Endodermal cell (in vitro differentiated cells): ENCODE data around the gene GALNT4. TPM values are rescaled to one million over a fixed set of nuclear protein-coding genes. Genes with fewer than 3 reads are reported as not detected.

ENCODE experiments used
- DNase-seq: peaks from one replicate; pipeline ENCODE4 v3.0.0-alpha.2; 2017
- H3K27ac ChIP-seq: 2 replicates; pipeline ENCODE4 v1.5.1; 2013; ENCODE audit warnings: mild to moderate bottlenecking, low read depth, low read length, moderate library complexity
- H3K27me3 ChIP-seq: 2 replicates; pipeline ENCODE4 v1.6.1; 2013; ENCODE audit warnings: mild to moderate bottlenecking, low read length, moderate library complexity; ENCODE audit not compliant: insufficient read depth, control insufficient read depth, poor library complexity, severe bottlenecking
- H3K36me3 ChIP-seq: 2 replicates; pipeline ENCODE4 v1.7.0; 2013; ENCODE audit warnings: mild to moderate bottlenecking, low read length, moderate library complexity; ENCODE audit not compliant: control insufficient read depth, insufficient read depth
- H3K4me1 ChIP-seq: one replicate; pipeline ENCODE4 v1.7.0; 2013; ENCODE audit warnings: low read length; ENCODE audit not compliant: control insufficient read depth, insufficient read depth
- H3K4me3 ChIP-seq: 2 replicates; pipeline ENCODE4 v1.5.1; 2013; ENCODE audit warnings: mild to moderate bottlenecking, low read length, moderate library complexity
- H3K9ac ChIP-seq: 2 replicates; pipeline ENCODE4 v1.6.1; 2013; ENCODE audit warnings: mild to moderate bottlenecking, low read length, moderate library complexity; ENCODE audit not compliant: poor library complexity, severe bottlenecking; ENCODE audit errors: extremely low read depth
- H3K9me3 ChIP-seq: 2 replicates; pipeline ENCODE4 v1.6.1; 2013; ENCODE audit warnings: mild to moderate bottlenecking, low read length, moderate library complexity; ENCODE audit not compliant: control insufficient read depth
- H3K27ac Mint-ChIP-seq: 2 replicates; pipeline ENCODE4 v1.8.0; 2020; ENCODE audit warnings: mixed read lengths
- H3K27me3 Mint-ChIP-seq: 2 replicates; pipeline ENCODE4 v1.8.0; 2021; ENCODE audit warnings: mild to moderate bottlenecking, mixed read lengths; ENCODE audit not compliant: insufficient read depth
- H3K36me3 Mint-ChIP-seq: 2 replicates; pipeline ENCODE4 v1.8.0; 2020; ENCODE audit warnings: low read depth, mixed read lengths
- H3K4me1 Mint-ChIP-seq: 2 replicates; pipeline ENCODE4 v1.8.0; 2020; ENCODE audit warnings: mixed read lengths
- H3K4me3 Mint-ChIP-seq: 2 replicates; pipeline ENCODE4 v1.8.0; 2020; ENCODE audit warnings: mild to moderate bottlenecking, moderate library complexity, mixed read lengths
- H3K9me3 Mint-ChIP-seq: 2 replicates; pipeline ENCODE4 v1.8.0; 2020; ENCODE audit warnings: mild to moderate bottlenecking, mixed read lengths
- CTCF ChIP-seq: fragments of 200-600 bp; sonication (generic); conservative IDR thresholded peaks from 2 replicates; pipeline ENCODE4 v1.5.0; 2021; ENCODE audit warnings: antibody characterized with exemption, mild to moderate bottlenecking
- WGBS, 2 experiments: methylation state at CpG; one replicate each; pipeline versions ENCODE4 v1.1.5 to v1.1.7; 2013; ENCODE audit warnings: missing lambda C conversion rate in 2 of 2, mixed read lengths in 1 of 2; ENCODE audit not compliant: insufficient coverage in 1 of 2, insufficient read length in 1 of 2; 5-methylcytosine and 5-hydroxymethylcytosine counted together
- total RNA-seq, 2 donors: library from RNA; stranded (reverse); fragmentation: NEBNext Ultra II Directional in 1 of 2; extraction: Animal tissue kit (Norgen Biotek cat#: 25700) in 1 of 2; gene quantifications; 2 replicates in 1 of 2; 3 replicates in 1 of 2; pipeline ENCODE4 v1.2.1, GENCODE V29; 2021

Gene GALNT4
- total RNA-seq, 2 donors from 2014 or later: 7.2 to 9.0 TPM

GRCh38 chr12:89492883-89493282, 31.7 kb downstream of the GALNT4 start:
- peaks cover 4% of the 10 kb centered on the region for H3K36me3 ChIP-seq
- Mint-ChIP-seq H3K27me3 (no peaks in the 10 kb centered on the region), H3K36me3 (peaks cover 17% of the 10 kb centered on the region), H3K9me3 (no peaks in the 10 kb centered on the region), H3K4me1 (peaks cover 12% of the 10 kb centered on the region), H3K4me3 (no peak overlapping the region), H3K27ac (peak overlapping the region; percentile 6)
- H3K27me3 ChIP-seq: no peaks in the 10 kb centered on the region
- TF ChIP-seq CTCF: no peak
- H3K9ac ChIP-seq: no peak overlapping the region
- H3K4me1 ChIP-seq: peaks cover 7% of the 10 kb centered on the region
- DNase-seq: no peak
- no peak overlapping the region for H3K27ac ChIP-seq
- WGBS, 2 experiments: 69 to 79% methylated on average over 5 of the region's 5 CpGs
- H3K9me3 ChIP-seq: no peaks in the 10 kb centered on the region
- no peak overlapping the region for H3K4me3 ChIP-seq

GRCh38 chr12:89490922-89491321, 33.7 kb downstream of the GALNT4 start:
- Mint-ChIP-seq H3K4me1 (peaks cover 8% of the 10 kb centered on the region), H3K27me3 (no peaks in the 10 kb centered on the region), H3K4me3 (no peak overlapping the region), H3K9me3 (no peaks in the 10 kb centered on the region), H3K36me3 (peaks cover 13% of the 10 kb centered on the region), H3K27ac (no peak overlapping the region)
- DNase-seq: peak; percentile 68
- Histone ChIP-seq H3K36me3 (peaks cover under 1% of the 10 kb centered on the region), H3K4me1 (no peaks in the 10 kb centered on the region), H3K9me3 (no peaks in the 10 kb centered on the region), H3K27ac (no peak overlapping the region), H3K9ac (no peak overlapping the region), H3K27me3 (no peaks in the 10 kb centered on the region), H3K4me3 (no peak overlapping the region)
- TF ChIP-seq CTCF: peak; percentile 37
- WGBS, 2 experiments: 100% methylated on average over 1 of the region's 1 CpG; no CpG with 5 or more reads in 1 of the 2 experiments

GRCh38 chr12:89486264-89486663, 38.3 kb downstream of the GALNT4 start:
- Histone ChIP-seq H3K9ac (no peak overlapping the region), H3K36me3 (no peaks in the 10 kb centered on the region), H3K4me3 (no peak overlapping the region), H3K27me3 (no peaks in the 10 kb centered on the region), H3K27ac (no peak overlapping the region), H3K9me3 (no peaks in the 10 kb centered on the region), H3K4me1 (no peaks in the 10 kb centered on the region)
- Mint-ChIP-seq H3K27ac (no peak overlapping the region), H3K4me3 (no peak overlapping the region), H3K4me1 (no peaks in the 10 kb centered on the region), H3K9me3 (no peaks in the 10 kb centered on the region), H3K27me3 (no peaks in the 10 kb centered on the region), H3K36me3 (peaks cover 10% of the 10 kb centered on the region)
- no peak for TF ChIP-seq CTCF
- DNase-seq: peak; percentile 62
- WGBS, 2 experiments: 69 to 79% methylated on average over 2 of the region's 2 CpGs
